ENCODE results near the gene OR2C3.

OR2C3 gene

GRCh38 chr1:247548769-247549182, 12.5 kb upstream of the OR2C3 start, which contains the start of gene GCSAML:
TSS of gene GCSAML (plus strand) at chr1:247549134. CDS start at chr1:247549192, 58 bp downstream.
- Histone ChIP-seq H3K4me1 (ENCODE audit: control insufficient read depth, insufficient read depth, low read length) (no peaks in the 10 kb centered on the region), H3K4me3 (ENCODE audit: insufficient read depth, low read depth, low read length) (no peak within 1 kb of the TSS), H3K36me3 (ENCODE audit: control insufficient read depth, insufficient read depth, low read length) (no peaks in the 10 kb centered on the region), H3K27me3 (ENCODE audit: control insufficient read depth, insufficient read depth, low read length, poor library complexity, severe bottlenecking) (no peaks in the 10 kb centered on the region), H3K27ac (ENCODE audit: insufficient read depth, low read depth, low read length, poor library complexity, severe bottlenecking) (no peak within 1 kb of the TSS), H3K9me3 (ENCODE audit: control insufficient read depth, low read length) (no peaks in the 10 kb centered on the region)
- WGBS, 2 experiments, result 93% methylated on average over 13 of the region's 13 CpGs

- no peaks in the 10 kb centered on the region for H3K9me3 ChIP-seq (ENCODE audit: control insufficient read depth, low read length)
- no peak overlapping the region for H3K4me3 ChIP-seq (ENCODE audit: insufficient read depth, low read depth, low read length)
- H3K27me3 ChIP-seq (ENCODE audit: control insufficient read depth, insufficient read depth, low read length, poor library complexity, severe bottlenecking), result no peaks in the 10 kb centered on the region
- no peaks in the 10 kb centered on the region for H3K4me1 ChIP-seq (ENCODE audit: control insufficient read depth, insufficient read depth, low read length)
- H3K27ac ChIP-seq (ENCODE audit: insufficient read depth, low read depth, low read length, poor library complexity, severe bottlenecking), result no peak overlapping the region
- H3K36me3 ChIP-seq (ENCODE audit: control insufficient read depth, insufficient read depth, low read length), result no peaks in the 10 kb centered on the region
- WGBS, 2 experiments, result 70 to 76% methylated on average over 5 of the region's 5 CpGs
Observed at GRCh38 chr1:247548092-247548491, 11.9 kb upstream of the OR2C3 start.

- Histone ChIP-seq H3K27ac (ENCODE audit: insufficient read depth, low read depth, low read length, poor library complexity, severe bottlenecking) (no peak overlapping the region), H3K36me3 (ENCODE audit: control insufficient read depth, insufficient read depth, low read length) (no peaks in the 10 kb centered on the region), H3K4me3 (ENCODE audit: insufficient read depth, low read depth, low read length) (no peak overlapping the region), H3K9me3 (ENCODE audit: control insufficient read depth, low read length) (no peaks in the 10 kb centered on the region), H3K27me3 (ENCODE audit: control insufficient read depth, insufficient read depth, low read length, poor library complexity, severe bottlenecking) (no peaks in the 10 kb centered on the region), H3K4me1 (ENCODE audit: control insufficient read depth, insufficient read depth, low read length) (no peaks in the 10 kb centered on the region)
- WGBS, 2 experiments, result 69 to 70% methylated on average over 3 of the region's 3 CpGs
Observed at GRCh38 chr1:247542811-247543210, 6.6 kb upstream of the OR2C3 start.

- WGBS, 2 experiments, result 79 to 82% methylated on average over 7 of the region's 7 CpGs
Observed at GRCh38 chr1:247540581-247540980, 4.3 kb upstream of the OR2C3 start.

GRCh38 chr1:247539215-247539614, 3.0 kb upstream of the OR2C3 start:
- 96 to 97% methylated on average over 6 of the region's 6 CpGs for WGBS, 2 experiments
- no peaks in the 10 kb centered on the region for H3K9me3 ChIP-seq (ENCODE audit: control insufficient read depth, low read length)
- no peaks in the 10 kb centered on the region for H3K27me3 ChIP-seq (ENCODE audit: control insufficient read depth, insufficient read depth, low read length, poor library complexity, severe bottlenecking)
- H3K27ac ChIP-seq (ENCODE audit: insufficient read depth, low read depth, low read length, poor library complexity, severe bottlenecking), result no peak overlapping the region
- no peaks in the 10 kb centered on the region for H3K36me3 ChIP-seq (ENCODE audit: control insufficient read depth, insufficient read depth, low read length)
- no peaks in the 10 kb centered on the region for H3K4me1 ChIP-seq (ENCODE audit: control insufficient read depth, insufficient read depth, low read length)
- no peak overlapping the region for H3K4me3 ChIP-seq (ENCODE audit: insufficient read depth, low read depth, low read length)

More at GRCh38 chr1:247540581-247540980, 4.3 kb upstream of the OR2C3 start:
- no peaks in the 10 kb centered on the region for H3K27me3 ChIP-seq (ENCODE audit: control insufficient read depth, insufficient read depth, low read length, poor library complexity, severe bottlenecking)
- H3K9me3 ChIP-seq (ENCODE audit: control insufficient read depth, low read length), result no peaks in the 10 kb centered on the region
- H3K4me3 ChIP-seq (ENCODE audit: insufficient read depth, low read depth, low read length), result no peak overlapping the region
- no peak overlapping the region for H3K27ac ChIP-seq (ENCODE audit: insufficient read depth, low read depth, low read length, poor library complexity, severe bottlenecking)
- no peaks in the 10 kb centered on the region for H3K4me1 ChIP-seq (ENCODE audit: control insufficient read depth, insufficient read depth, low read length)
- no peaks in the 10 kb centered on the region for H3K36me3 ChIP-seq (ENCODE audit: control insufficient read depth, insufficient read depth, low read length)

- no peak overlapping the region for H3K27ac ChIP-seq (ENCODE audit: insufficient read depth, low read depth, low read length, poor library complexity, severe bottlenecking)
- H3K4me1 ChIP-seq (ENCODE audit: control insufficient read depth, insufficient read depth, low read length), result no peaks in the 10 kb centered on the region
- H3K36me3 ChIP-seq (ENCODE audit: control insufficient read depth, insufficient read depth, low read length), result no peaks in the 10 kb centered on the region
- no peak overlapping the region for H3K4me3 ChIP-seq (ENCODE audit: insufficient read depth, low read depth, low read length)
- WGBS, 2 experiments, result 84 to 87% methylated on average over 5 of the region's 5 CpGs
- no peaks in the 10 kb centered on the region for H3K9me3 ChIP-seq (ENCODE audit: control insufficient read depth, low read length)
- no peaks in the 10 kb centered on the region for H3K27me3 ChIP-seq (ENCODE audit: control insufficient read depth, insufficient read depth, low read length, poor library complexity, severe bottlenecking)
Observed at GRCh38 chr1:247538561-247538960, 2.3 kb upstream of the OR2C3 start.

- H3K27me3 ChIP-seq (ENCODE audit: control insufficient read depth, insufficient read depth, low read length, poor library complexity, severe bottlenecking), result no peaks in the 10 kb centered on the region
- H3K4me3 ChIP-seq (ENCODE audit: insufficient read depth, low read depth, low read length), result no peak overlapping the region
- 74 to 78% methylated on average over 3 of the region's 3 CpGs for whole genome bisulfite sequencing, 2 experiments
- no peak overlapping the region for H3K27ac ChIP-seq (ENCODE audit: insufficient read depth, low read depth, low read length, poor library complexity, severe bottlenecking)
- H3K36me3 ChIP-seq (ENCODE audit: control insufficient read depth, insufficient read depth, low read length), result no peaks in the 10 kb centered on the region
- H3K4me1 ChIP-seq (ENCODE audit: control insufficient read depth, insufficient read depth, low read length), result no peaks in the 10 kb centered on the region
- H3K9me3 ChIP-seq (ENCODE audit: control insufficient read depth, low read length), result no peaks in the 10 kb centered on the region
Observed at GRCh38 chr1:247535402-247535801, 838 bp downstream of the OR2C3 start.

GRCh38 chr1:247531937-247532336, 4.3 kb downstream of the OR2C3 start:
- Histone ChIP-seq H3K4me1 (ENCODE audit: control insufficient read depth, insufficient read depth, low read length) (no peaks in the 10 kb centered on the region), H3K4me3 (ENCODE audit: insufficient read depth, low read depth, low read length) (no peak overlapping the region), H3K36me3 (ENCODE audit: control insufficient read depth, insufficient read depth, low read length) (no peaks in the 10 kb centered on the region), H3K9me3 (ENCODE audit: control insufficient read depth, low read length) (no peaks in the 10 kb centered on the region), H3K27ac (ENCODE audit: insufficient read depth, low read depth, low read length, poor library complexity, severe bottlenecking) (no peak overlapping the region), H3K27me3 (ENCODE audit: control insufficient read depth, insufficient read depth, low read length, poor library complexity, severe bottlenecking) (no peaks in the 10 kb centered on the region)
- WGBS, 2 experiments, result 94 to 95% methylated on average over 8 of the region's 8 CpGs

GRCh38 chr1:247530785-247531184, 5.5 kb downstream of the OR2C3 start:
- 93 to 96% methylated on average over 41 of the region's 41 CpGs for WGBS, 2 experiments

GRCh38 chr1:247529771-247530355, 6.4 kb downstream of the OR2C3 start:
- Histone ChIP-seq H3K4me3 (ENCODE audit: insufficient read depth, low read depth, low read length) (no peak overlapping the region), H3K27me3 (ENCODE audit: control insufficient read depth, insufficient read depth, low read length, poor library complexity, severe bottlenecking) (no peaks in the 10 kb centered on the region), H3K36me3 (ENCODE audit: control insufficient read depth, insufficient read depth, low read length) (no peaks in the 10 kb centered on the region), H3K27ac (ENCODE audit: insufficient read depth, low read depth, low read length, poor library complexity, severe bottlenecking) (no peak overlapping the region), H3K4me1 (ENCODE audit: control insufficient read depth, insufficient read depth, low read length) (no peaks in the 10 kb centered on the region), H3K9me3 (ENCODE audit: control insufficient read depth, low read length) (no peaks in the 10 kb centered on the region)
- WGBS, 2 experiments, result no CpG with 5 or more reads among the region's 1 CpG

More at GRCh38 chr1:247530785-247531184, 5.5 kb downstream of the OR2C3 start:
- Histone ChIP-seq H3K27me3 (ENCODE audit: control insufficient read depth, insufficient read depth, low read length, poor library complexity, severe bottlenecking) (no peaks in the 10 kb centered on the region), H3K9me3 (ENCODE audit: control insufficient read depth, low read length) (no peaks in the 10 kb centered on the region), H3K4me1 (ENCODE audit: control insufficient read depth, insufficient read depth, low read length) (no peaks in the 10 kb centered on the region), H3K4me3 (ENCODE audit: insufficient read depth, low read depth, low read length) (no peak overlapping the region), H3K27ac (ENCODE audit: insufficient read depth, low read depth, low read length, poor library complexity, severe bottlenecking) (no peak overlapping the region), H3K36me3 (ENCODE audit: control insufficient read depth, insufficient read depth, low read length) (no peaks in the 10 kb centered on the region)
